ENCODE measurements around the gene EPS8L1. TPM values are rescaled to one million over a fixed set of nuclear protein-coding genes. Genes with fewer than 3 reads are reported as not detected.
"Not testable (repeated sequence)": the region's sequence is repeated elsewhere in the genome, so short reads cannot be mapped to it uniquely, and the experiment has no call there.

EPS8L1 gene
- total RNA-seq, 1 experiment from 2014 or later, result 75.8 TPM

- ATAC-seq, result no peak
- POLR2A ChIA-PET (ENCODE audit: unreplicated experiment), result no interaction called here
- no peaks in the 10 kb centered on the region for H3K79me2 ChIP-seq (ENCODE audit: low read length)
These were observed 46.9 kb upstream of the EPS8L1 start for GRCh38 chr19:55028757-55029156.

GRCh38 chr19:55031178-55031577, 44.5 kb upstream of the EPS8L1 start:
- H3K4me3 ChIP-seq (ENCODE audit: low read length), result no peak overlapping the region
- no peak overlapping the region for H3K9ac ChIP-seq (ENCODE audit: low read length)
- BruUV-seq (replicated peaks), result no TSS peak
- ChIA-PET POLR2A (ENCODE audit: unreplicated experiment) (no interaction called here), CTCF (no interaction called here)
- no peak for TF ChIP-seq CTCF (conservative IDR thresholded peaks at IDR 0.05; ENCODE audit: low read depth, low read length)
- no peak for TF ChIP-seq EZH2phosphoT487 (IDR thresholded peaks at IDR 0.05; ENCODE audit: borderline replicate concordance, low read length)
- H3K36me3 ChIP-seq (ENCODE audit: low read depth, low read length), result no peaks in the 10 kb centered on the region
- H3K9me2 ChIP-seq (replicated peaks; ENCODE audit: low read length), result no peaks in the 10 kb centered on the region
- H4K20me1 ChIP-seq (ENCODE audit: low read length), result no peaks in the 10 kb centered on the region
- H3K79me2 ChIP-seq (ENCODE audit: low read length), result no peaks in the 10 kb centered on the region
- no peak for DNase-seq
- intact Hi-C loops (cut with micrococcal nuclease), result no loop called here
- no peak overlapping the region for H2AFZ ChIP-seq (ENCODE audit: low read length)
- no peaks in the 10 kb centered on the region for H3K9me3 ChIP-seq (ENCODE audit: low read length)
- peaks cover 6% of the 10 kb centered on the region for H3F3A ChIP-seq (ENCODE audit: low read length, unreplicated experiment)
- H3K4me1 ChIP-seq (ENCODE audit: insufficient read depth, low read length), result no peaks in the 10 kb centered on the region; the same call in 1 of the 2 replicates
- no peak overlapping the region for H3K27ac ChIP-seq (ENCODE audit: low read length)
- no peak overlapping the region for H3K4me2 ChIP-seq (ENCODE audit: low read length)
- no peaks in the 10 kb centered on the region for H3K27me3 ChIP-seq (ENCODE audit: low read length)
- no peak for ATAC-seq

More at GRCh38 chr19:55028757-55029156, 46.9 kb upstream of the EPS8L1 start:
- no TSS peak for BruUV-seq (replicated peaks)
- no peak overlapping the region for H3K27ac ChIP-seq (ENCODE audit: low read length)
- H3K4me2 ChIP-seq (ENCODE audit: low read length), result no peak overlapping the region
- no peaks in the 10 kb centered on the region for H3K27me3 ChIP-seq (ENCODE audit: low read length)
- H3K4me1 ChIP-seq (ENCODE audit: insufficient read depth, low read length), result no peaks in the 10 kb centered on the region; the same call in 1 of the 2 replicates
- no peak overlapping the region for H3K4me3 ChIP-seq (ENCODE audit: low read length)
- no peak overlapping the region for H3K9ac ChIP-seq (ENCODE audit: low read length)
- no peak for TF ChIP-seq EZH2phosphoT487 (IDR thresholded peaks at IDR 0.05; ENCODE audit: borderline replicate concordance, low read length)
- no peak for TF ChIP-seq CTCF (conservative IDR thresholded peaks at IDR 0.05; ENCODE audit: low read depth, low read length)
- TF ChIP-seq EZH2 (IDR thresholded peaks at IDR 0.05; ENCODE audit: low read length, unreplicated experiment), result no peak
- intact Hi-C loops (cut with micrococcal nuclease), result no loop called here
- no peaks in the 10 kb centered on the region for H4K20me1 ChIP-seq (ENCODE audit: low read length)
- H3K9me3 ChIP-seq (ENCODE audit: low read length), result no peaks in the 10 kb centered on the region
- no peak overlapping the region for H2AFZ ChIP-seq (ENCODE audit: low read length)
- no peak for DNase-seq
- H3K36me3 ChIP-seq (ENCODE audit: low read depth, low read length), result no peaks in the 10 kb centered on the region
- CTCF ChIA-PET, result interaction anchor here (0.6 to 1.1 kb wide), 2 partner anchors 42 to 375 kb away, joined by 3 read pairs; no protein-coding TSS in a partner anchor
- peaks cover 6% of the 10 kb centered on the region for H3F3A ChIP-seq (ENCODE audit: low read length, unreplicated experiment)
- no peaks in the 10 kb centered on the region for H3K9me2 ChIP-seq (replicated peaks; ENCODE audit: low read length)

GRCh38 chr19:55032170-55032800, 43.4 kb upstream of the EPS8L1 start:
- Histone ChIP-seq H3K4me2 (ENCODE audit: low read length) (no peak overlapping the region), H3K9ac (ENCODE audit: low read length) (no peak overlapping the region), H3K4me1 (ENCODE audit: insufficient read depth, low read length) (no peaks in the 10 kb centered on the region; the same call in 1 of the 2 replicates), H3K9me2 (replicated peaks; ENCODE audit: low read length) (no peaks in the 10 kb centered on the region), H3K4me3 (ENCODE audit: low read length) (no peak overlapping the region), H3K9me3 (ENCODE audit: low read length) (no peaks in the 10 kb centered on the region), H2AFZ (ENCODE audit: low read length) (no peak overlapping the region), H3K36me3 (ENCODE audit: low read depth, low read length) (no peaks in the 10 kb centered on the region), H3K79me2 (ENCODE audit: low read length) (no peaks in the 10 kb centered on the region), H3K27me3 (ENCODE audit: low read length) (no peaks in the 10 kb centered on the region), H4K20me1 (ENCODE audit: low read length) (no peaks in the 10 kb centered on the region), H3K27ac (ENCODE audit: low read length) (no peak overlapping the region), H3F3A (ENCODE audit: low read length, unreplicated experiment) (peaks cover 6% of the 10 kb centered on the region)
- CTCF ChIA-PET, result no interaction called here
- peak; percentile 50 for ATAC-seq
- no peak for DNase-seq
- BruUV-seq (replicated peaks), result no TSS peak
- intact Hi-C loops (cut with micrococcal nuclease), result no loop called here
- POLR2A ChIA-PET (ENCODE audit: unreplicated experiment), result no interaction called here
- TF ChIP-seq EZH2phosphoT487 (IDR thresholded peaks at IDR 0.05; ENCODE audit: borderline replicate concordance, low read length), result no peak
- no peak for TF ChIP-seq EZH2 (IDR thresholded peaks at IDR 0.05; ENCODE audit: low read length, unreplicated experiment)
- no peak for TF ChIP-seq CTCF (conservative IDR thresholded peaks at IDR 0.05; ENCODE audit: low read depth, low read length)

GRCh38 chr19:55032976-55033643, 42.6 kb upstream of the EPS8L1 start:
- BruUV-seq (replicated peaks); H3K4me2 ChIP-seq (ENCODE audit: low read length); H3K9me3 ChIP-seq (ENCODE audit: low read length); H4K20me1 ChIP-seq (ENCODE audit: low read length); H3K79me2 ChIP-seq (ENCODE audit: low read length); POLR2A ChIA-PET (ENCODE audit: unreplicated experiment); CTCF ChIA-PET; H3K27me3 ChIP-seq (ENCODE audit: low read length); H3K4me3 ChIP-seq (ENCODE audit: low read length); H3K9ac ChIP-seq (ENCODE audit: low read length); H3K27ac ChIP-seq (ENCODE audit: low read length); H3F3A ChIP-seq (ENCODE audit: low read length, unreplicated experiment); DNase-seq; ATAC-seq; H3K9me2 ChIP-seq (replicated peaks; ENCODE audit: low read length); H2AFZ ChIP-seq (ENCODE audit: low read length); H3K4me1 ChIP-seq (ENCODE audit: insufficient read depth, low read length); H3K36me3 ChIP-seq (ENCODE audit: low read depth, low read length); intact Hi-C loops (cut with micrococcal nuclease): not testable (repeated sequence)
